GM18951 (cell line): Measurements from ENCODE around the gene TRMT10B.

ENCODE experiments used
- POLR2A ChIP-seq: IDR thresholded peaks from 4 replicates; pipeline ENCODE4 v1.6.1; 2011; ENCODE audit warnings: mild to moderate bottlenecking; ENCODE audit not compliant: insufficient read length, insufficient read depth; ENCODE audit errors: extremely low read depth
- in situ Hi-C: fragments of 300-500 bp; cut with MboI; formaldehyde crosslinking; loops from one replicate; pipeline ENCODE4 v1.12.0; 2022; ENCODE audit warnings: low sequenced_read_pairs, mixed read lengths, inconsistent platforms; ENCODE audit not compliant: unreplicated experiment

TRMT10B gene

DNA sequence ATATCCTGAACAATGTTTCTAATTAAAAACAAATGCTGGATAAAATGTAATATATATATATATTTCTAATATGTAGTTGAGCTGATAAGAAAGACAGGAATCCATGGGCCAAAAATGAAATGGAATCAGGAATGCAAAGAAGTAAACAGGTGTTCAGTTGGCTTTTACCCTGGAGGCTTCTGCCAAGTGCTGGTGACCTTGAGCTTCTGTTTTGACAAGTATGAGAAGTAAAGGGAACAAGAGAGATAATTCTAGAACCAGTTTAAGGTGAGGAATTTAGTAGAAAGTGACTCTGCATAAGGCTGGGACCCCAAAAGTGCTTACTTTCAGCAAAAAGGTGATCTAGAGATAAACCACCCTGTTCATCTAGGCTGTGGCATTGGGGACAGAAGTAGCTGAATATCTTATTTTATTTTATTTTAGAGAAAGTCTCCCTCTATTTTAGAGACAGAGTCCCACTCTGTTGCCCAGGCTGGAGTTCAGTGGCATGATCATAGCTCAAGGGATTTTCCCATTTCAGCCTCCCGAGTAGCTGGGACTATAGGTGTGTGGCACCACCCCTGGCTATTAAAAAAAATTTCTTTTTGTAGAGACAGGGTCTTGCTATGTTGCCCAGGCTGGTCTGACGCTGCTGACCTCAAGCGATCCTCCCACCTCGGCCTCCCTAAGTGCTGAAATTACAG, 74.0 kb downstream of the TRMT10B start:
- in situ Hi-C loops: no loop called here
- no peak for TF ChIP-seq POLR2A
